ENCODE data around the gene UROC1. TPM values are rescaled to one million over a fixed set of nuclear protein-coding genes. Genes with fewer than 3 reads are reported as not detected.

UROC1 gene
- total and polyA plus RNA-seq, 9 of the 15 experiments (the other 6 are each of a cell fraction or from before 2014, with no cell fraction given): not detected

GRCh38 chr3:126498929-126499328 lies 18.6 kb downstream of the UROC1 start:
- no peaks in the 10 kb centered on the region for H3K4me1 ChIP-seq (replicated peaks in 1 of 2; ENCODE audit: control insufficient read depth in 2 of 2, insufficient read depth in 2 of 2, low read length in 2 of 2)
- intact Hi-C loops (cut with micrococcal nuclease) (no loop called here), in situ Hi-C loops (cut with MboI) (no loop called here)
- no peak overlapping the region for H2AFZ ChIP-seq (ENCODE audit: low read depth, low read length)
- H3K4me3 ChIP-seq: no peak overlapping the region
- H3K9me3 ChIP-seq (replicated peaks; ENCODE audit: control insufficient read depth, insufficient read depth, low read depth, low read length): no peaks in the 10 kb centered on the region
- H3K9ac ChIP-seq (ENCODE audit: insufficient read depth in 1 of 2, low read depth in 2 of 2, low read length in 2 of 2): no peak overlapping the region
- H3K79me2 ChIP-seq (ENCODE audit: control insufficient read depth, insufficient read depth, low read length): no peaks in the 10 kb centered on the region
- H3K9me1 ChIP-seq (ENCODE audit: control insufficient read depth, insufficient read depth, low read length): no peaks in the 10 kb centered on the region
- no peak overlapping the region for H3K4me2 ChIP-seq (ENCODE audit: insufficient read depth, low read length)
- TF ChIP-seq ZNF184 (CRISPR knock-in tag; IDR thresholded peaks at IDR 0.05) (no peak), CTCF (IDR thresholded peaks at IDR 0.05 in 2 of 3, conservative IDR thresholded peaks at IDR 0.05 in 1 of 3; ENCODE audit: insufficient read depth in 2 of 3, low read depth in 1 of 3, low read length in 3 of 3) (peak; percentile 18 to 39 (median 21); a peak in 3 of 6 replicates), SRSF1 (IDR thresholded peaks at IDR 0.05; ENCODE audit: low read depth, low read length) (no peak)
- no TSS peak for BruUV-seq (replicated peaks)
- H3K36me3 ChIP-seq (ENCODE audit: control insufficient read depth, insufficient read depth, low read length): no peaks in the 10 kb centered on the region
- ChIA-PET CTCF (ENCODE audit: low intra/inter-chr PET ratio) (no interaction called here), POLR2A (no interaction called here)
- H4K20me1 ChIP-seq (replicated peaks; ENCODE audit: control insufficient read depth, insufficient read depth, low read length): no peaks in the 10 kb centered on the region; the same call in 1 of the 2 replicates
- no peak for FAIRE-seq
- no peak for DNase-seq (ENCODE audit: extremely low read depth in 1 of 4, low spot score in 3 of 4)
- H3K27ac ChIP-seq (ENCODE audit: extremely low read depth, low read depth, low read length): no peak overlapping the region
- peaks cover 0 to 19% of the 10 kb centered on the region in 2 experiments; a peak in 2 of 5 replicates for H3K27me3 ChIP-seq (ENCODE audit: control insufficient read depth in 2 of 2, insufficient read depth in 2 of 2, low read length in 2 of 2)
- ATAC-seq: peak; percentile 63; the same call in 2 of the 3 replicates
- 7% methylated on average over 8 of the region's 10 CpGs for WGBS (ENCODE audit: insufficient coverage, low coverage, missing lambda C conversion rate)

- H2AFZ ChIP-seq (ENCODE audit: low read depth, low read length): no peak overlapping the region
- DNase-seq (ENCODE audit: extremely low read depth in 1 of 4, low spot score in 3 of 4): no peak
- CTCF ChIA-PET (ENCODE audit: low intra/inter-chr PET ratio): no interaction called here
- no peaks in the 10 kb centered on the region for H3K9me3 ChIP-seq (replicated peaks; ENCODE audit: control insufficient read depth, insufficient read depth, low read depth, low read length)
- POLR2A ChIA-PET: no interaction called here
- no peaks in the 10 kb centered on the region; the same call in 1 of the 2 replicates for H4K20me1 ChIP-seq (replicated peaks; ENCODE audit: control insufficient read depth, insufficient read depth, low read length)
- H3K36me3 ChIP-seq (ENCODE audit: control insufficient read depth, insufficient read depth, low read length): no peaks in the 10 kb centered on the region
- in situ Hi-C loops (cut with MboI) (no loop called here), intact Hi-C loops (cut with micrococcal nuclease) (no loop called here)
- no peaks in the 10 kb centered on the region for H3K9me1 ChIP-seq (ENCODE audit: control insufficient read depth, insufficient read depth, low read length)
- H3K4me1 ChIP-seq (replicated peaks in 1 of 2; ENCODE audit: control insufficient read depth in 2 of 2, insufficient read depth in 2 of 2, low read length in 2 of 2): no peaks in the 10 kb centered on the region
- H3K27me3 ChIP-seq (ENCODE audit: control insufficient read depth in 2 of 2, insufficient read depth in 2 of 2, low read length in 2 of 2): peaks cover 0 to 15% of the 10 kb centered on the region in 2 experiments; a peak in 2 of 5 replicates
- 0% methylated on average over 2 of the region's 4 CpGs for WGBS (ENCODE audit: insufficient coverage, low coverage, missing lambda C conversion rate)
- no peak overlapping the region for H3K27ac ChIP-seq (ENCODE audit: extremely low read depth, low read depth, low read length)
- no TSS peak for BruUV-seq (replicated peaks)
- H3K79me2 ChIP-seq (ENCODE audit: control insufficient read depth, insufficient read depth, low read length): no peaks in the 10 kb centered on the region
- no peak overlapping the region for H3K4me3 ChIP-seq
- no peak overlapping the region for H3K4me2 ChIP-seq (ENCODE audit: insufficient read depth, low read length)
- no peak for ATAC-seq
- no peak for FAIRE-seq
- no peak overlapping the region for H3K9ac ChIP-seq (ENCODE audit: insufficient read depth in 1 of 2, low read depth in 2 of 2, low read length in 2 of 2)
- no peak for TF ChIP-seq HEY1 (CRISPR knock-in tag; IDR thresholded peaks at IDR 0.05; ENCODE audit: borderline replicate concordance)
- TF ChIP-seq ATF3 (IDR thresholded peaks at IDR 0.05): no peak
- TF ChIP-seq ATF3 (CRISPR knock-in tag; conservative IDR thresholded peaks at IDR 0.05): no peak
- TF ChIP-seq CLOCK (CRISPR knock-in tag; IDR thresholded peaks at IDR 0.05; ENCODE audit: borderline replicate concordance): no peak
- no peak for TF ChIP-seq FOXK1 (CRISPR knock-in tag; IDR thresholded peaks at IDR 0.05; ENCODE audit: borderline replicate concordance)
Observed at GRCh38 chr3:126498461-126498860, 19.1 kb downstream of the UROC1 start.
